ENCODE measurements around the gene IPO9. TPM values are rescaled to one million over a fixed set of nuclear protein-coding genes. Genes with fewer than 3 reads are reported as not detected.
A peak's percentile ranks its signal among the peaks of the same experiment; 100 is the strongest.
"Not testable (repeated sequence)": the region's sequence is repeated elsewhere in the genome, so short reads cannot be mapped to it uniquely, and the experiment has no call there.

Gene IPO9
- total RNA-seq, 6 experiments from 2014 or later: 10.3 to 21.7 (median 19.1) TPM

GRCh38 chr1:201848230-201848629, 19.3 kb downstream of the IPO9 start:
- no peaks in the 10 kb centered on the region for H3K9me3 ChIP-seq
- peak in 2 of 3 donors; percentile 31 to 58 for DNase-seq
- ATAC-seq: peak; percentile 88 to 97 (median 92)
- peaks cover 0 to 44% (median 10%) of the 10 kb centered on the region in 4 donors for H3K4me1 ChIP-seq
- H3K27me3 ChIP-seq: no peaks in the 10 kb centered on the region
- no peak for TF ChIP-seq POLR2A (IDR thresholded peaks at IDR 0.05)
- TF ChIP-seq CTCF (IDR thresholded peaks at IDR 0.05): peak in 2 of 4 donors; percentile 22 to 45
- H3K4me3 ChIP-seq: no peak overlapping the region
- peak overlapping the region in 2 of 3 donors; percentile 42 to 67 for H3K27ac ChIP-seq
- H3K36me3 ChIP-seq: peaks cover 0 to 16% (median 7%) of the 10 kb centered on the region in 4 donors
- intact Hi-C loops (cut with DNase I): no loop called here
- 45% methylated on average over 4 of the region's 6 CpGs for WGBS (ENCODE audit: insufficient coverage, low coverage, low lambda C conversion rate, missing lambda C conversion rate)

DNA sequence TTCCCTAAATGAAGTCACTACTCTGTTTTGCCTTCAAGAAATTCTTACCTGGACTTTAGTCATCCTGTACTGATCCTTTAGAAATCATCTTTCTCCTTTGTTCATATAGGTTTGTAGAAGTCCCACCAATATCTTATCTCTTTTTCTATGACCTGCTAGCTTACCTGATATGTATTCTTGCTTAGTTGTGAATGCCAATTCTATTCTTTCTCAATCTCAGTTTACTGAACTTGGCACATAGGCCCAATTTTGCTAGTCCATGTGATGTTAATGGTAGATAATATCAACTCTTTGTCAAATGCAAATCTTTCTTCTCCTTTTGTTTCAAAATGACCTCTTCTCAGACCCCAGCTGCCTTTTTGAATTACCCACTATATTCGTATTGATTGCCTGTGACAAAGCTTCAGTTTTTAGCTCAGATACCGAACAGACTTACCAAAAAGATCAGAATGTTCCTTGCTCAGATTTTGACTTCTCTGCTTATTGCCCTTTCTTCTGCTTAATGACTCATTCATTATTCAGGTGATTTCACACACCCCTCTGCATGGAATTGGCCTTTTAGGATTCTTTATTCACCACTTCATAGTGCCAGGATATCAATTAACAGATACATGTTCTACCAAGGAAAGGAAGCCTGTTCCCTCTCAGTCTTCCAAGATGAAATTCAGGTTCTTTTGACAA, 20.6 kb downstream of the IPO9 start:
- peaks cover 0 to 38% (median 10%) of the 10 kb centered on the region in 4 donors for H3K4me1 ChIP-seq
- no peak overlapping the region for H3K4me3 ChIP-seq
- no peaks in the 10 kb centered on the region for H3K9me3 ChIP-seq
- H3K27ac ChIP-seq: peak overlapping the region in 2 of 3 donors; percentile 12 to 67
- TF ChIP-seq CTCF (IDR thresholded peaks at IDR 0.05) (no peak), POLR2A (IDR thresholded peaks at IDR 0.05) (no peak)
- H3K36me3 ChIP-seq: peaks cover 0 to 28% (median 12%) of the 10 kb centered on the region in 4 donors
- no peaks in the 10 kb centered on the region for H3K27me3 ChIP-seq
- DNase-seq: no peak
- ATAC-seq: peak; percentile 36 to 70 (median 58)
- WGBS (ENCODE audit: insufficient coverage, low coverage, low lambda C conversion rate, missing lambda C conversion rate): 51% methylated on average over 2 of the region's 2 CpGs
- intact Hi-C loops (cut with DNase I): no loop called here

DNA sequence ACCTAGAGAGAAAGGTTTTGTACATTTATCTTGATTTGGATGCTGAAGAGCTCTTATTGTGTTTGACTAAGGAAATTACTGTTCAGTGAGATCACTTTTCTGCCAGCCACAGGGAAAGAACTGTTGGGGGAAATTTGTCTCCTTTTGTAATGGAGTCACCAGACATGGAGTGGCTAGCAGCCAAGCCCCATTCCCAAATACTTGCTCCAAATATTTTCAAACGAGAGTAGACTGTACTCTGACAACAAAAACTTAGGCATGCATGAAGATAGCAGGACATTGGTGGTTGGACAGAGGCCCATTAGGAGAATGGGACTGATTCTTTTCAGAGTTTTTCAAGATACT, 21.1 kb downstream of the IPO9 start:
- peak overlapping the region in 1 of 3 donors; percentile 26 for H3K27ac ChIP-seq
- DNase-seq (no peak), ATAC-seq (peak in 1 of 4 donors; percentile 17)
- H3K36me3 ChIP-seq: peaks cover 0 to 34% (median 15%) of the 10 kb centered on the region in 4 donors
- H3K4me1 ChIP-seq: peaks cover 0 to 38% (median 10%) of the 10 kb centered on the region in 4 donors
- TF ChIP-seq POLR2A (IDR thresholded peaks at IDR 0.05) (no peak), CTCF (IDR thresholded peaks at IDR 0.05) (no peak)
- H3K27me3 ChIP-seq: no peaks in the 10 kb centered on the region
- WGBS (ENCODE audit: insufficient coverage, low coverage, low lambda C conversion rate, missing lambda C conversion rate): 7% methylated on average over 1 of the region's 1 CpG
- intact Hi-C loops (cut with DNase I): no loop called here
- no peaks in the 10 kb centered on the region for H3K9me3 ChIP-seq
- no peak overlapping the region for H3K4me3 ChIP-seq

GRCh38 chr1:201851949-201852348, 23.0 kb downstream of the IPO9 start:
- WGBS (ENCODE audit: insufficient coverage, low coverage, low lambda C conversion rate, missing lambda C conversion rate): 83% methylated on average over 1 of the region's 1 CpG
- H3K27me3 ChIP-seq: no peaks in the 10 kb centered on the region
- TF ChIP-seq POLR2A (IDR thresholded peaks at IDR 0.05) (no peak), CTCF (IDR thresholded peaks at IDR 0.05) (no peak)
- ATAC-seq (no peak), DNase-seq (no peak)
- no peaks in the 10 kb centered on the region for H3K9me3 ChIP-seq
- intact Hi-C loops (cut with DNase I): no loop called here
- peaks cover 0 to 53% (median 24%) of the 10 kb centered on the region in 4 donors for H3K36me3 ChIP-seq
- no peak overlapping the region for H3K27ac ChIP-seq
- H3K4me3 ChIP-seq: no peak overlapping the region
- H3K4me1 ChIP-seq: peaks cover 0 to 36% (median 10%) of the 10 kb centered on the region in 4 donors

- H3K36me3 ChIP-seq: peaks cover 0 to 80% (median 32%) of the 10 kb centered on the region in 4 donors
- H3K4me3 ChIP-seq; H3K27me3 ChIP-seq; H3K27ac ChIP-seq; intact Hi-C loops (cut with DNase I); H3K9me3 ChIP-seq; H3K4me1 ChIP-seq; ATAC-seq; DNase-seq: not testable (repeated sequence)
- 88% methylated on average over 2 of the region's 2 CpGs for WGBS (ENCODE audit: insufficient coverage, low coverage, low lambda C conversion rate, missing lambda C conversion rate)
These were observed 27.8 kb downstream of the IPO9 start for GRCh38 chr1:201856722-201857121.
